Right atrium auricular region (tissue), 2 donors: ENCODE results near the gene HLF. TPM values are rescaled to one million over a fixed set of nuclear protein-coding genes. Genes with fewer than 3 reads are reported as not detected.

ENCODE experiments used
- DNase-seq: peaks from one replicate; pipeline ENCODE4 v3.0.0-alpha.2; 2019; ENCODE audit warnings: low spot score
- H3K27ac ChIP-seq, 2 donors: fragments of 200-600 bp; sonication (generic); 1 replicate in 1 of 2; 2 replicates in 1 of 2; pipeline ENCODE4 v1.5.1; 2016 to 2019
- H3K27me3 ChIP-seq, 2 donors: fragments of 200-600 bp; sonication (generic); one replicate each; pipeline versions ENCODE4 v1.5.1 to v1.6.0; 2017 to 2019
- H3K36me3 ChIP-seq: fragments of 200-600 bp; sonication (generic); one replicate; pipeline ENCODE4 v1.5.1; 2016
- H3K4me1 ChIP-seq, 2 donors: fragments of 200-600 bp; sonication (generic); one replicate each; pipeline versions ENCODE4 v1.5.1 to v1.6.0; 2017 to 2019
- H3K4me3 ChIP-seq, 2 donors: fragments of 200-600 bp; sonication (generic); 1 replicate in 1 of 2; 2 replicates in 1 of 2; pipeline ENCODE4 v1.5.1; 2017 to 2019; ENCODE audit warnings: mild to moderate bottlenecking in 1 of 2, moderate library complexity in 1 of 2
- H3K9me3 ChIP-seq, 2 donors: fragments of 200-600 bp; sonication (generic); one replicate each; pipeline ENCODE4 v1.5.1; 2019
- total RNA-seq, 2 donors: library from RNA; depleted of rRNA; stranded (reverse); fragments of >200 nt; gene quantifications; one replicate each; pipeline ENCODE4 v1.1.0, GENCODE V29; 2016
- TF ChIP-seq, protein P1 (sequence below), 2 donors: fragments of 200-600 bp; sonication (generic); IDR thresholded peaks; one replicate each; pipeline ENCODE4 v1.5.1; 2019; ENCODE audit warnings: antibody characterized with exemption in 2 of 2

HLF gene
- total RNA-seq, 2 donors from 2014 or later = 36.9 to 38.4 TPM

DNA sequence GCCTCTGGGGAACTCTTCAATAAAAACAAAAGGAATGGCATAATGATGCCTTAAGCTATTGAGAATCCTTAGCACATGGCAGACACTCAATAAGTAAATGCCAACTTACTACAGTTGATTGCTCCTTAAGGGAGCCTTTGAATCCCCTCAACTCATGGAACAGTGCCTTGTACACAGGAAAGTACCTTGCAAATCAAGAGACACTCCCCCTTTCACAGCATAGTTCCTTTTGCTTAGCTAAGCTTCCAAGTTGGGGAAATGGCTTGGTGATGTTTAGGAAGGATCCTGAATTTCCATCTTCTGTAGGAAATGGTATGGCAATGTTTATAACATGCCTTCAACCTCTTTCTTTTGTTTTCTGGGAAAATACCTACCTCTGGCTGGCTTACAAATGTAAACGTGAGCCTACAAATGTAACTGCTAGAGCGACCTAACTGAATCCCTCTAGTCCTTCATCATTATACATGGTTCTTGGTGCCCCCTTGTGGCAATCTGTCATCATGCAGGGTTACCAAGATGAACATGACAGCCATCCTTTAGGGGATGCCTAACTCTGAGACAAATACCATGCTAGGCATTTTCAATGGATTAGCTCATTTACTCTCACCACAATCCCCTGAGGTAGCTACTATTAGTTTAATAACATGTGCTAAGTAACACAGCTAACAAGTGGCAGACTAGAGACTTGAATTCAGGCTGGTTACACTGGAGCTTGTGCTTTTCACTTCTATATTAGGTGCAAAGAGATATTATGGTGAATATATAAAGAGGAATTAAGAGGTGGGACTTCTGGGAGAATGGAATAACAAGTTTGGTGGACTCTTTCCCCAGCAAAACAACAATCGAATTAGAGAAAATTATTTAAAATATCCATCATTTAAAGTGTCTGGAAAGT is 91.9 kb downstream of the HLF start:
- peak; percentile 77 for DNase-seq
- H3K36me3 ChIP-seq = no peaks in the 10 kb centered on the region
- H3K4me3 ChIP-seq = no peak overlapping the region
- H3K27ac ChIP-seq = no peak overlapping the region
- no peaks in the 10 kb centered on the region for H3K4me1 ChIP-seq
- TF ChIP-seq, protein P1, sequence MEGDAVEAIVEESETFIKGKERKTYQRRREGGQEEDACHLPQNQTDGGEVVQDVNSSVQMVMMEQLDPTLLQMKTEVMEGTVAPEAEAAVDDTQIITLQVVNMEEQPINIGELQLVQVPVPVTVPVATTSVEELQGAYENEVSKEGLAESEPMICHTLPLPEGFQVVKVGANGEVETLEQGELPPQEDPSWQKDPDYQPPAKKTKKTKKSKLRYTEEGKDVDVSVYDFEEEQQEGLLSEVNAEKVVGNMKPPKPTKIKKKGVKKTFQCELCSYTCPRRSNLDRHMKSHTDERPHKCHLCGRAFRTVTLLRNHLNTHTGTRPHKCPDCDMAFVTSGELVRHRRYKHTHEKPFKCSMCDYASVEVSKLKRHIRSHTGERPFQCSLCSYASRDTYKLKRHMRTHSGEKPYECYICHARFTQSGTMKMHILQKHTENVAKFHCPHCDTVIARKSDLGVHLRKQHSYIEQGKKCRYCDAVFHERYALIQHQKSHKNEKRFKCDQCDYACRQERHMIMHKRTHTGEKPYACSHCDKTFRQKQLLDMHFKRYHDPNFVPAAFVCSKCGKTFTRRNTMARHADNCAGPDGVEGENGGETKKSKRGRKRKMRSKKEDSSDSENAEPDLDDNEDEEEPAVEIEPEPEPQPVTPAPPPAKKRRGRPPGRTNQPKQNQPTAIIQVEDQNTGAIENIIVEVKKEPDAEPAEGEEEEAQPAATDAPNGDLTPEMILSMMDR (IDR thresholded peaks at IDR 0.05) = peak; percentile 71 to 81
- H3K9me3 ChIP-seq = peaks cover 0 to 18% of the 10 kb centered on the region in 2 donors
- no peaks in the 10 kb centered on the region for H3K27me3 ChIP-seq

DNA sequence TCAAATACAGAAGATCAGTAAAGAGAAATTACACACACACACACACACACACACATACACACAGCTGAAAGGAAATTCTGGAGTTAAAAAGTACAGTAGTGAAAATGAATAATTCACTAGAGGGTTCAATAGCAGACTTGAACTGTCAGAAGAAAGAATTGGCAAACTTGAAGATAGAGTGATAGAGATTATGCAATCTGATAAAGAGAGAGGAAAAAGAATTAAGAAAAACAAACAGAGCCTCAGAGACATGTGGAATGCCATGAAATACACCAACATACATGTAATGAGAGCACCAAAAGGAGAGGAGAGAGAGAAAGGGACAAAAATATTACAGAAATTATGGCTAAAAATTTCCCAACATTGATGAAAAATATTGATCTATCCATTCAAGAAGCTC is 96.2 kb downstream of the HLF start:
- TF ChIP-seq, protein P1 (IDR thresholded peaks at IDR 0.05) = no peak
- H3K9me3 ChIP-seq = peaks cover 0 to 13% of the 10 kb centered on the region in 2 donors
- no peak overlapping the region for H3K27ac ChIP-seq
- no peaks in the 10 kb centered on the region for H3K36me3 ChIP-seq
- no peaks in the 10 kb centered on the region for H3K27me3 ChIP-seq
- no peaks in the 10 kb centered on the region for H3K4me1 ChIP-seq
- no peak overlapping the region for H3K4me3 ChIP-seq
- no peak for DNase-seq

DNA sequence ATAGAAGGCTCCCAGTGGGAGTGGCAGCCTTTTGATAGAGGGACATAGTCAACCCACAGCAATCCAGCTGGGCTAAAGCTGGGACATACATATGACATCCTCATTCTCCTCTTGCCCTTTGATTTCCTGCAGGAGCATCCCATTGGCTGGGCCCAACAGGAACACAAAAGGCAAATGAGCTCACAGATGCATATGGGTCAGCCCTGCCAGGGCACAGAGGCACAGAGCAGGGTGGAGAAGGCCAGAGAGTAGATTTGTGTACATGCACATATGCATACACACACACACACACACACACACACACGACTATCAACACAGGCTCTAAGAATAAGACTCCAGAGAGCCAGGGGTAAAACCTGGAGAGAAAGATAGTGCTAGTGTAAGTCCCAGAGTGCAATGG is 98.3 kb downstream of the HLF start:
- Histone ChIP-seq H3K27me3 (no peaks in the 10 kb centered on the region), H3K4me1 (no peaks in the 10 kb centered on the region), H3K9me3 (peaks cover 0 to 13% of the 10 kb centered on the region in 2 donors), H3K27ac (no peak overlapping the region), H3K36me3 (no peaks in the 10 kb centered on the region), H3K4me3 (no peak overlapping the region)
- DNase-seq = no peak
- TF ChIP-seq, protein P1 (IDR thresholded peaks at IDR 0.05) = no peak

DNA sequence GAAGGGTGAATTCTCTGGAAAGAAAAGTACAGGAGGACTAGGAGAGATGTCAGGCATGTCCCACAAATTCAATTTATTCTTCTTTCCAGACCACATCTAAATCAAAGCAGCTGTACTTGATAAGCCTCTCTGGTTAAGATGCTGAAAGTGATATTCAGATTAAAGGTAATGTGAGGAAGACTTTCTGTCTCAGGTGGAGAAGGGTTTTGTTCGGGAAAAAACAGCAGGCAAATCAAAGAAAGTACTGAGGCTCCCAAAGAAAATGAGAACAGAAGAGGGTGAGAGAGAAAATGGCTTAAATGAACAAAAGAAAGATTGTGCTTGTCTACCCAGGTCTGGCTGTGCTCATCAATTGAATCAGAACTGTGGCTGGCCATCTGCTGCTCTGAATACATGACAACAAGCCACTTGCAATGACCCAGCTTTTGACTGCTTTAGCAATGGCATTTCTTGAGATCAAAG is 101.3 kb downstream of the HLF start:
- Histone ChIP-seq H3K36me3 (no peaks in the 10 kb centered on the region), H3K9me3 (peaks cover 0 to 6% of the 10 kb centered on the region in 2 donors), H3K27ac (no peak overlapping the region), H3K27me3 (no peaks in the 10 kb centered on the region), H3K4me1 (no peaks in the 10 kb centered on the region), H3K4me3 (no peak overlapping the region)
- DNase-seq = no peak
- TF ChIP-seq, protein P1 (IDR thresholded peaks at IDR 0.05) = no peak

DNA sequence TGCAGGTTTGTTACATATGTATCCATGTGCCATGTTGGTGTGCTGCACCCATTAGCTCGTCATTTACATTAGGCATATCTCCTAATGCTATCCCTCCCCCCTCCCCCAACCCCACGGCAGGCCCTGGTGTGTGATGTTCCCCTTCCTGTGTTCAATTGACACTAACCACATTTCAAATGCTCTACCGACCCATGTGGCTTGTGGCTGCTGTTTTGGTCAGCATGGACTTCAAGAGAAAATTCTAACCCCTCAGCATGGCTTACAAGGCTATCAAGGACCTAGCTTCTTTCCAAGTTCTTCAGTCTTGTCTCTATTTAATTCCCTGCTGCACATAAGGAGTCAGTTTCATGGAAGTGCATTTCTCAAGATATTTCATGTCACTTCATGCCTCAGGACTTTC is 103.9 kb downstream of the HLF start:
- Histone ChIP-seq H3K27me3 (no peaks in the 10 kb centered on the region), H3K4me3 (no peak overlapping the region), H3K4me1 (no peaks in the 10 kb centered on the region), H3K36me3 (no peaks in the 10 kb centered on the region), H3K27ac (no peak overlapping the region), H3K9me3 (no peaks in the 10 kb centered on the region)
- TF ChIP-seq, protein P1 (IDR thresholded peaks at IDR 0.05) = no peak
- DNase-seq = no peak

Other genes starting within 250 kb of the HLF start
- 10 to 100 TPM; 12.5 to 17.5 TPM for gene MMD, start 156.9 kb downstream of the HLF start, total RNA-seq
- gene SMIM36, start 246.5 kb downstream of the HLF start, total RNA-seq = not detected